Measurements from ENCODE around the gene UMPS. TPM values are rescaled to one million over a fixed set of nuclear protein-coding genes. Genes with fewer than 3 reads are reported as not detected.

Gene UMPS
- total and polyA plus RNA-seq, 2 of the 4 experiments (the other 2 are of a cell fraction), result 18.7 to 26.7 TPM

DNA sequence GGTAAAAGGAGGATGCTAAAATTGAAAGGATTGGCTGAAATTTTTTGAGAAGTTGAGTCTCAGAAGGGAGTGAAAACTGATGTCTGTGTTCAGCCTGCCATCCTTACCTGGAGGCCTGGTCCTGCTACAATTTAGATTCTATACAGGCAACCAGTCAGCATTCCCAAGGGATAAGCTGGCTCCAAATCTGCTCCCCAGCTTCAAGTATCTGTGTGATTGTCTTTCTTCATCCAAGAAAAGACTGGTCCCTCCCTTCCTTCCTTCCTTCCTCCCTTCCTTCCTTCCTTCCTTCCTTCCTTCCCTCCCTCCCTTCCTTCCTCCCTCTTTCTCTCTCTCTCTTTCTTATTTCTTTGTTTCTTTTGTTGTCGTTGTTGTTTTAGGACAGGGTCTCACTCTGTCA, 24.7 kb upstream of the UMPS start:
- Histone ChIP-seq H3K18ac (ENCODE audit: low read depth, low read length) (no peak overlapping the region), H3K14ac (replicated peaks; ENCODE audit: low read depth, low read length) (no peak overlapping the region), H3K4me2 (ENCODE audit: low read depth, low read length) (no peak overlapping the region), H3K4me1 (ENCODE audit: control insufficient read depth, insufficient read depth, low read length) (peaks cover 4% of the 10 kb centered on the region; the same call in 1 of the 2 replicates), H3K27me3 (ENCODE audit: control insufficient read depth, insufficient read depth, low read length) (no peaks in the 10 kb centered on the region; the same call in 1 of the 2 replicates), H2BK15ac (ENCODE audit: low read depth, low read length) (no peak overlapping the region), H2AFZ (replicated peaks; ENCODE audit: low read length, poor library complexity) (no peak overlapping the region), H2AK5ac (ENCODE audit: low read depth, low read length) (no peak overlapping the region), H4K91ac (ENCODE audit: insufficient read depth, low read depth, low read length) (no peak overlapping the region), H3K9me3 (ENCODE audit: control insufficient read depth, insufficient read depth, low read length) (no peaks in the 10 kb centered on the region), H2BK20ac (ENCODE audit: low read depth, low read length) (no peak overlapping the region), H2BK5ac (ENCODE audit: low read depth, low read length, poor library complexity, severe bottlenecking) (no peak overlapping the region), H3K23ac (ENCODE audit: low read depth, low read length) (no peak overlapping the region; the same call in 1 of the 2 replicates), H2AK9ac (replicated peaks; ENCODE audit: low read depth, low read length, poor library complexity) (no peak overlapping the region), H2BK120ac (ENCODE audit: low read depth, low read length) (no peak overlapping the region), H3K27ac (ENCODE audit: insufficient read depth, low read length) (no peak overlapping the region), H3K4ac (ENCODE audit: low read depth, low read length) (no peak overlapping the region), H3K36me3 (ENCODE audit: control insufficient read depth, insufficient read depth, low read length) (no peaks in the 10 kb centered on the region), H4K8ac (ENCODE audit: low read depth in 2 of 2, low read length in 2 of 2) (no peak overlapping the region), H3K9me1 (ENCODE audit: insufficient read depth, low read length) (peaks cover 4% of the 10 kb centered on the region), H4K5ac (ENCODE audit: low read depth, low read length) (no peak overlapping the region), H4K20me1 (ENCODE audit: insufficient read depth, low read length) (no peaks in the 10 kb centered on the region), H3K79me1 (ENCODE audit: low read depth in 1 of 2, low read length in 2 of 2) (peaks cover 0 to 3% of the 10 kb centered on the region in 2 experiments; a peak in 1 of 4 replicates), H3K56ac (ENCODE audit: extremely low read depth, insufficient read depth, low read length) (no peak overlapping the region), H3K4me3 (ENCODE audit: insufficient read depth, low read depth, low read length) (no peak overlapping the region), H3K9ac (ENCODE audit: low read depth, low read length) (no peak overlapping the region)
- DNase-seq (no peak), ATAC-seq (ENCODE audit: low read depth) (no peak)
- TF ChIP-seq CEBPB (IDR thresholded peaks at IDR 0.05; ENCODE audit: low read depth, low read length), result no peak
- TF ChIP-seq, protein P1, sequence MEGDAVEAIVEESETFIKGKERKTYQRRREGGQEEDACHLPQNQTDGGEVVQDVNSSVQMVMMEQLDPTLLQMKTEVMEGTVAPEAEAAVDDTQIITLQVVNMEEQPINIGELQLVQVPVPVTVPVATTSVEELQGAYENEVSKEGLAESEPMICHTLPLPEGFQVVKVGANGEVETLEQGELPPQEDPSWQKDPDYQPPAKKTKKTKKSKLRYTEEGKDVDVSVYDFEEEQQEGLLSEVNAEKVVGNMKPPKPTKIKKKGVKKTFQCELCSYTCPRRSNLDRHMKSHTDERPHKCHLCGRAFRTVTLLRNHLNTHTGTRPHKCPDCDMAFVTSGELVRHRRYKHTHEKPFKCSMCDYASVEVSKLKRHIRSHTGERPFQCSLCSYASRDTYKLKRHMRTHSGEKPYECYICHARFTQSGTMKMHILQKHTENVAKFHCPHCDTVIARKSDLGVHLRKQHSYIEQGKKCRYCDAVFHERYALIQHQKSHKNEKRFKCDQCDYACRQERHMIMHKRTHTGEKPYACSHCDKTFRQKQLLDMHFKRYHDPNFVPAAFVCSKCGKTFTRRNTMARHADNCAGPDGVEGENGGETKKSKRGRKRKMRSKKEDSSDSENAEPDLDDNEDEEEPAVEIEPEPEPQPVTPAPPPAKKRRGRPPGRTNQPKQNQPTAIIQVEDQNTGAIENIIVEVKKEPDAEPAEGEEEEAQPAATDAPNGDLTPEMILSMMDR (conservative IDR thresholded peaks at IDR 0.05; ENCODE audit: low read depth, low read length), result no peak
- no peak for TF ChIP-seq CHD1 (IDR thresholded peaks at IDR 0.05; ENCODE audit: low read depth, low read length)
- TF ChIP-seq FOS (IDR thresholded peaks at IDR 0.05; ENCODE audit: low read depth, low read length), result no peak
- no peak for TF ChIP-seq ELK1 (IDR thresholded peaks at IDR 0.05; ENCODE audit: borderline replicate concordance, low read depth, low read length)
- TF ChIP-seq MXI1 (IDR thresholded peaks at IDR 0.05; ENCODE audit: borderline replicate concordance, low read depth, low read length), result no peak
- no peak for TF ChIP-seq RAD21 (IDR thresholded peaks at IDR 0.05; ENCODE audit: low read length)
- TF ChIP-seq SMC3 (IDR thresholded peaks at IDR 0.05; ENCODE audit: low read depth, low read length), result no peak
- TF ChIP-seq RCOR1 (IDR thresholded peaks at IDR 0.05; ENCODE audit: insufficient replicate concordance, low read length), result no peak
- no peak for TF ChIP-seq MAFK (IDR thresholded peaks at IDR 0.05; ENCODE audit: low read depth, low read length)
- TF ChIP-seq MAZ (IDR thresholded peaks at IDR 0.05; ENCODE audit: borderline replicate concordance, low read depth, low read length), result no peak
- no peak for TF ChIP-seq NFE2L2 (IDR thresholded peaks at IDR 0.05; ENCODE audit: low read depth, low read length)
- no peak for TF ChIP-seq RFX5 (IDR thresholded peaks at IDR 0.05; ENCODE audit: low read depth, low read length)
- TF ChIP-seq BHLHE40 (IDR thresholded peaks at IDR 0.05; ENCODE audit: low read depth, low read length), result no peak
- no peak for TF ChIP-seq POLR2A (IDR thresholded peaks at IDR 0.05; ENCODE audit: low read depth, low read length)
- TF ChIP-seq, protein P2, sequence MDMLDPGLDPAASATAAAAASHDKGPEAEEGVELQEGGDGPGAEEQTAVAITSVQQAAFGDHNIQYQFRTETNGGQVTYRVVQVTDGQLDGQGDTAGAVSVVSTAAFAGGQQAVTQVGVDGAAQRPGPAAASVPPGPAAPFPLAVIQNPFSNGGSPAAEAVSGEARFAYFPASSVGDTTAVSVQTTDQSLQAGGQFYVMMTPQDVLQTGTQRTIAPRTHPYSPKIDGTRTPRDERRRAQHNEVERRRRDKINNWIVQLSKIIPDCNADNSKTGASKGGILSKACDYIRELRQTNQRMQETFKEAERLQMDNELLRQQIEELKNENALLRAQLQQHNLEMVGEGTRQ (IDR thresholded peaks at IDR 0.05; ENCODE audit: low read depth, low read length), result no peak
- ChIA-PET POLR2A (ENCODE audit: unreplicated experiment) (no interaction called here), CTCF (no interaction called here)
- dilution Hi-C loops (cut with HindIII; ENCODE audit: low sequenced_read_pairs, unreplicated experiment), result no loop called here
- BruUV-seq (replicated peaks), result no TSS peak
- in situ Hi-C loops (cut with MboI; ENCODE audit: low sequenced_read_pairs), result no loop called here
- intact Hi-C loops (cut with micrococcal nuclease), result no loop called here
- WGBS, 2 experiments (ENCODE audit: extremely low coverage in 2 of 2, insufficient read length in 1 of 2), result no CpG with 5 or more reads among the region's 1 CpG
